Retina (tissue), 1 donor: ENCODE results near the gene ARSK.
A peak's percentile ranks its signal among the peaks of the same experiment; 100 is the strongest.

Experiments used
- DNase-seq: peaks from one replicate; pipeline ENCODE4 v3.0.0-alpha.2; 2016

Gene ARSK

DNA sequence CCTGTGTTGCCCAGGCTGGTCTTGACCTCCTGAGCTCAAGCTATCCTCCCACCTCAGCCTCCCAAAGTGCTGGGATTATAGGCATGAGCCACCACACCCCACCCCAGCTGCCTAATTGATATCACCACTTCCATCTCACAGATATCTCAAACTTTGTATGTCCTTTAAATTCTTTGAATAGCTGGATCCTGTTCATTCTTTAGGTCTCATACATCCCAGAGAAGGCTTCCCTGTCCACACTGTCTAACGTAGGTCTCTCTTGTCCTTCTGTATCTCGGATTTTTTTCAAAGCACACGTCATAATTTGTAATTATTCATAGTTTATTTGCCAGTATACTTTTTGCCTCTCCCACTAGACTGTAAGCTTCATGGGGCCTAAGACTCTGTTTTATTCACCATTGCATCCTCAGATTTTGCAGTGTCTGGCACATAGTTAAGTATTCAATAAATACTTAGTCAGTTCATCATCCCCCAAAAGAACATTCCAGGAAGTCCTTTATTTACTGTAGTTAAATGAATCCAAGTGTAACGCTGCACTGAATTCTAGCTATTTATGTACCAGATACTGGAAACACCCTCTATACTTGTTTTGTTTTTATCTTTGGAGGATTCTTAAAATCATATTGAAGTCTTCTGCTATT lies 10.5 kb downstream of the ARSK start:
- DNase-seq = no peak

GRCh38 chr5:95572016-95572415 lies 17.1 kb downstream of the ARSK start:
- no peak for DNase-seq

- no peak for DNase-seq
Observed at GRCh38 chr5:95581576-95581975, 26.7 kb downstream of the ARSK start.

DNA sequence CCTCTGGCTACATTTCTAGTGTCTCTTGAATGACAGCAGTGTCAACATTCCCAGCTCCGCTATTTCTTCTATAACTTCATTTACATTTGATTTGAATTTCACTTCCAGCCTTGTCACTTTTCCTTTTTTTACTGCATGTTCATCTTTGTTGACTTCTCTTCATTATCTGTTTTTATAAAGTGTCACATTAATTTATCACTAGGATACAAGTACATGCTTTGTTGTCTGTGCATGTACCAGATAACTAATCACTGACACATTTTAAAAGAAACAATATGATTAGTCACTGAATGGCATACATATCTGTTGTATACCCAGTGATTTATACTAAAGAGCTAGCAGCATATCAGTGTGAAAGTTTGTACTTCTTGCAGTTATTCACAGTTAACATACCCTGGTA lies 29.1 kb downstream of the ARSK start:
- DNase-seq = no peak

- no peak for DNase-seq
Observed at GRCh38 chr5:95590880-95591279, 36.0 kb downstream of the ARSK start.

DNA sequence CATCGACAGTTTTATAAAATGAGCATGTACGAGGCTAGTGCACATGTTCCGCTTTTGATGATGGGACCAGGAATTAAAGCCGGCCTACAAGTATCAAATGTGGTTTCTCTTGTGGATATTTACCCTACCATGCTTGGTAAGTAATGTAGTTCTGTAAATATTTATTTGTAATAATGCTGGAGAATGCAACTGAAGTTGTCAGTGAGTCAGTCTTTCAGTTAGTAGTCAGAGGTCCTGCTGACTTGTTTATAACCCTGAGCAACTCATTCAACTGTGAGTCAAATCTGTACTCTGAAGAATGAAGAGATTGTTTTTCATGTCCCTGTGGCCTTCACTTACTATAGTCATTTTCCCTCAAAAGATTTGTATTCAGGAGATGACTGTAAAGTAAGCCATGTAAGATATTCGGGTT lies 36.6 kb downstream of the ARSK start:
- no peak for DNase-seq

- no peak for DNase-seq
Observed at GRCh38 chr5:95595289-95595931, 40.5 kb downstream of the ARSK start.

GRCh38 chr5:95599252-95599651 lies 44.4 kb downstream of the ARSK start:
- DNase-seq = no peak

GRCh38 chr5:95600557-95600956 lies 45.7 kb downstream of the ARSK start:
- DNase-seq = no peak

GRCh38 chr5:95605786-95606185 lies 50.9 kb downstream of the ARSK start:
- no peak for DNase-seq

DNA sequence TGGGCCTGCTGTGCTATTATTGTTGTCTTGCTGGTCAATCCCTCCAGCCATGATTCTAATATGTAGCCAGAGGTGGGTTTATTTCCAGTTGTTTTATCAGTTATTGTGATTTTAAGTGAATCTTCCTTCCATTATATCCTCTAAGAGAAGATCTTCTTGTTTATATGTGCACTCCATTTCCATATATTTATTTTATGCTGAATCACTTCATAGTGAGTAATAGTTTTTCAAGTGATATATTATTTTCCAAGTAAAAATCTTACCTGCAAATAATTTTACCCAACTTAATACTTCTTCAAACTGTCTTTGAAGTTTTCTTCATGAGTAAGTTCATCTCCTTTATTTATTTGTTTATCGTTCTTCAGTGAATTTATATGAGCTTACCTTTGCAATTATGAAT lies 51.5 kb downstream of the ARSK start:
- DNase-seq = no peak

DNA sequence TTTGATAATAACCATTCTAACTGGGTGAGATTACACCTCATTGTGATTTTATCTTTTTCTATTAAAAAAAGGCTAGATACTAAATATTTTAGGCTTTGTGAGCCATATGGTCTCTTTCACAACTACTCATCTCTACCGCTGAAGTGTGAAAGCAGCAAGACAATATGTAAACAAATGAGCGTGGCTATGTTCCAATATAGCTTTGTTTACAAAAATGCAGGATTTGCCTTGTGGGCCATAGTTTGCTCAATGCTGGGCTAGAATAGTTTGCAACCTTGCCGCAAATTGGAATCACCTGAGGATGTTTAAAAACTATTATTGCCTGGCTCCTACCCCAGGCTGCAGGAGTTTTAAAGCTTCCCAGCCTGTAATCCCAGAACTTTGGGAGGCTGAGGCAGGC lies 54.8 kb downstream of the ARSK start:
- no peak for DNase-seq

DNA sequence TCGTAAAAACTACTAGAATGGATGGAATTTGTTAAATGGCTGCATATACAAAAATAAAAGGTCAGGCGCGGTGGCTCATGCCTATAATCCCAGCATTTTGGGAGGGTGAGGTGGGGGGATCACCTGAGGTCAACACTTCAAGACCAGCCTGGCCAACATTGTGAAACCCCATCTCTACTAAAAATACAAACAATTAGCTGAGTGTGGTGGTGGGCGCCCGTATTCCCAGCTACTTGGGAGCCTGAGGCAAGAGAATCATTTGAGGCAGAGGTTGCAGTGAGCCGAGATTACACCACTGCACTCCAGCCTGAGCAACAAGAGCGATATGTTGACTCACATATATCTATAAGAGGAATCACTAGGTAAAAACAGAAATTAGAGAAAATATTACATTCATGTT lies 55.6 kb downstream of the ARSK start:
- no peak for DNase-seq

GRCh38 chr5:95611396-95611795 lies 56.5 kb downstream of the ARSK start:
- DNase-seq = no peak

DNA sequence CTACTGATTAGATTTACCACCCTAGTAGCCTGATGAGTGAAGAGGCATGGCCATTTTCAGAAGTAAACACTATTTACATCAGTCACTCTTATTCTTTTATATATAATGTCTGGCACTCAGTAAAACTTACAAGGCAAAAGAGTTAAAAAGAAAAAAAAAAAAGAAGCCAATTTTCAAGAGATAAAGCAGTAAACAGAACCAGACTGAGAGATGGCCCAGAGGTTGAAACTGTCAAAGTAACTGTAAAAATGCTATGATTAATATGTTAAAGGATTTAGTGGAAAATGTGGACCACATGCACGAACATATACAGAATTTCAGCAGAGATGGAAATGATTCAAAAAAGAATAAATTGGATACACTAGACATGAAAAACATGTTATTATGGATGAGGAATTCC lies 58.6 kb downstream of the ARSK start:
- no peak for DNase-seq

DNA sequence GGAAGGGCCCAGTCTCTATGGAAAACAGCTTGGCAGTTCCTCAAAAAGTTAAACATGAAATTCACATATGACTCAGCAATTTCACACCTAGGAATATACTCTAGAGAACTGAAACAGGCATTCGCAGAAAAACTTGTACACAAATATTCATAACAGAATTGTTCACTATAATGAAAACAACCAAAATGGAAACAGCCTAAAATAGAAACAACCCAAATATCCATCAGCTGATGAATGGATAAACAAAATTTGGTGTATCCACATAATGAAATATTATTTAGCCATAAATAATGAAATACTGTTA lies 60.2 kb downstream of the ARSK start:
- DNase-seq = no peak

GRCh38 chr5:95617057-95617456 lies 62.2 kb downstream of the ARSK start:
- DNase-seq = no peak

DNA sequence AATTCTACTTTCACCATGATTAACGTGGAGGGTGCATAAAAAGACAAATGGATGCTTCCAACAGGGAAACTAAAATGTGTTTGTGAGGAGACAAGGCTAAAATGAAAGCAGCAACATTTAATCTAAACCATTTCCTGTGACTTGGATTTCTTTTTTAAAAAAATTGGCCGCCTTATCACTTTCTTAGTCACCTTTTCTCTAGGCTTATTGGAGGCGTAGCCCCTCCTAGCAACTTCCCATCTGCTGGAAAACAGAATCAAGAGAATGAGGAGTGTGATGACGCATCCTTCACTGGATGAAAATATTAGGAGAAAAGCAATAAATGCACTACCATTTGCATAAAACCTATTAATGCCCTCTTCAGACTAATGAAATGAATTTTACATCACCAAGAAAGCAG lies 64.2 kb downstream of the ARSK start:
- no peak for DNase-seq

DNA sequence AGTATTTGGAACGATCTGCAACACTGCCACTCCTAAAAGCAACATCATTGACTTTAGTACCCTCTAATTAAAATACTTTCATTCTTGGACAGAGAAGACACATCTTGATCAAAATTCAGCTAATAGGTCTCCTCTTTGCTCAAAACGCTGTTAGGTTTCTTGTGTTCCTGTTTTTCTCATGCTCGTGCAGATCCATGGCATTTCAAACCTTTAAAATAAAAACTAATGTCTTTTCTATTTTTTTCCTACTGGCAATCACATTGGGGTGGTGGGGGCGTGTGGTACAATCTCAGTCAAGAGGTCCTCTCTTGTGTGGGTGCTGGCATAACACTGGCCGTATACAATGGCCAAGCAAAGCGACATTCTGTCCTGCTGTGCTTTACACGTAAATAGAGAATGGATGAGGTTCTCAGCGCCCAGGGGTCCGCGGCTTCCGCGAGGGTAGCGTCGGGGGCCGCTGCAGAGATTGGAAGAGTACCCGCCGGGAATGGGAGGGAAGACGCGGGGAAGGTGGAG lies 64.7 kb downstream of the ARSK start:
- no peak for DNase-seq

GRCh38 chr5:95620030-95620869 lies 65.3 kb downstream of the ARSK start, which contains the start of gene GPR150:
GPR150 (plus strand) TSS chr5:95620087; CDS start chr5:95620276, 189 bp downstream.
- peak; percentile 87 for DNase-seq

DNA sequence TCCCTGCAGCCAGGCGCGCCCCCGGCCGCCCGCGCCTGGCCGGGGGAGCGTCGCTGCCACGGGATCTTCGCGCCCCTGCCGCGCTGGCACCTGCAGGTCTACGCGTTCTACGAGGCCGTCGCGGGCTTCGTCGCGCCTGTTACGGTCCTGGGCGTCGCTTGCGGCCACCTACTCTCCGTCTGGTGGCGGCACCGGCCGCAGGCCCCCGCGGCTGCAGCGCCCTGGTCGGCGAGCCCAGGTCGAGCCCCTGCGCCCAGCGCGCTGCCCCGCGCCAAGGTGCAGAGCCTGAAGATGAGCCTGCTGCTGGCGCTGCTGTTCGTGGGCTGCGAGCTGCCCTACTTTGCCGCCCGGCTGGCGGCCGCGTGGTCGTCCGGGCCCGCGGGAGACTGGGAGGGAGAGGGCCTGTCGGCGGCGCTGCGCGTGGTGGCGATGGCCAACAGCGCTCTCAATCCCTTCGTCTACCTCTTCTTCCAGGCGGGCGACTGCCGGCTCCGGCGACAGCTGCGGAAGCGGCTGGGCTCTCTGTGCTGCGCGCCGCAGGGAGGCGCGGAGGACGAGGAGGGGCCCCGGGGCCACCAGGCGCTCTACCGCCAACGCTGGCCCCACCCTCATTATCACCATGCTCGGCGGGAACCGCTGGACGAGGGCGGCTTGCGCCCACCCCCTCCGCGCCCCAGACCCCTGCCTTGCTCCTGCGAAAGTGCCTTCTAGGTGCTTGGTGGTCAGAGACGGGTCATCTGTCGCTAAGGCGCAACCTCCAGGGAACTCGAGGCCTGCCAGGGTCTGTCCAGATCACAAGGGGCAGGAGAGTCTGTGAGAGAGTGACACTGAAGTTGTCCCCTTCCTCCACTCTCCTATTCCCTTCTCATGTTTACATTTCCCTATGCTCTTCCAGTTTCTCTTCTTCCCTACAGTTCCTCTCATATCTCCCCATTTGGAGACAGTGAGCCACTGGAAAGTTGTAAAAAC lies 66.3 kb downstream of the ARSK start:
- peak; percentile 88 for DNase-seq

DNA sequence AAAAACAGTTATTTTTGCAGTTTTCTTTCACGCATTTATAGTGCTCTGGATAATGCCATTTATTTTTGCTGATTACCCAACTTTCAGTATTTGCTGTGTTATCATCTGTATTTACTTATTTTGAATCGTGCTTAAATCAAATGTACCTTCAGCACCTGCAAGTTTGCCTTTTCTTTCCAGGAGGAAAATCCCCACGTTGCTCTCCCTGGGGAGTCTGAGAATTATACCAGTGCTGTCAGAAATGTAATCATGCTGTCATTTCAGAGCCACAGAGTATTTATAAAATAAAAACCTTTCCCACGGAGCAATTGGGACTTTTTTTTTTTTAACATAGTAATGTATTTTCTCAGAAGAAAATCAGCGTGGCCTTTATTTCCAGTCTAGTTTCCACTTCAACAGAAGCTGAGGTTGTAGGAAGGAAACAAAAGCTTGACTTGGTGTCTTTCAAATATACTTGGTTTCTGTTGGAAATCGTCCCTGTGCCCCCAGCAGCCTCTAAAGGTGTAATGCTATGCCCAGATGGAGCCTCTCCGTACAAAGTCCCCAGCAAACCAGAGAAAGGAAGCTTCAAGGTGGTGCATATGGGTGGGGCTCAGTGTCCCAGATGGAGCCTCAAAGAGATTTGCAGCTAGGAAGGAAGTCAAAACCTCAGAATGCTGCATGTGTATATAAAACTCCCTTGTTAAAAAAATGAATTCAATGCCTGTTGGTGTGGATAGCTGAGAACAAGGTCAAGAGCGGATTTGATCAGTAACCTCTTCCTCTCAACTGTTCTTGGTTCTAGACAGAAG lies 67.1 kb downstream of the ARSK start:
- peak; percentile 9 for DNase-seq
